OCI-LY7 (cell line): ENCODE data around the gene IMPA2. TPM values are rescaled to one million over a fixed set of nuclear protein-coding genes. Genes with fewer than 3 reads are reported as not detected.
A peak's percentile ranks its signal among the peaks of the same experiment; 100 is the strongest.

Experiments
- BruUV-seq: library from RNA; stranded (reverse); fragments of 400-500 nt; replicated peaks from 2 replicates; lab custom pipeline; 2021; lab: Mats Ljungman, UMichigan
- CTCF ChIA-PET: fragments of 300-600 bp; sonication (Branson Sonifier 250); formaldehyde crosslinking; loops from one replicate; lab custom pipeline; 2022; ENCODE audit warnings: antibody characterized with exemption; ENCODE audit not compliant: unreplicated experiment; lab: Charles Lee
- POLR2A ChIA-PET: fragments of 300-600 bp; sonication (Branson Sonifier 250); formaldehyde crosslinking; loops from one replicate; lab custom pipeline; 2022; ENCODE audit warnings: antibody characterized with exemption; lab: Charles Lee
- DNase-seq: peaks from one replicate; pipeline ENCODE4 v3.0.0-alpha.2; 2015; ENCODE audit warnings: low spot score
- H2AFZ ChIP-seq: fragments of 200-600 bp; sonication (generic), shearing (Covaris generic); 2 replicates; pipeline ENCODE4 v1.6.1; 2014; ENCODE audit warnings: mild to moderate bottlenecking, antibody characterized with exemption, low read length, moderate library complexity
- H3K27ac ChIP-seq: fragments of 200-600 bp; sonication (generic); 2 replicates; pipeline ENCODE4 v1.5.1; 2014; ENCODE audit warnings: mixed run types, low read depth, mild to moderate bottlenecking, moderate library complexity, low read length, inconsistent platforms; ENCODE audit not compliant: poor library complexity, severe bottlenecking
- H3K36me3 ChIP-seq: fragments of 200-600 bp; sonication (generic); 2 replicates; pipeline ENCODE4 v1.6.1; 2014; ENCODE audit warnings: mild to moderate bottlenecking, antibody characterized with exemption, low read length, moderate library complexity, mixed read lengths; ENCODE audit not compliant: insufficient read depth
- H3K4me1 ChIP-seq: fragments of 200-600 bp; sonication (generic); 2 replicates; pipeline ENCODE4 v1.5.1; 2014; ENCODE audit warnings: mild to moderate bottlenecking, low read length; ENCODE audit not compliant: insufficient read depth, poor library complexity, severe bottlenecking
- H3K4me2 ChIP-seq: fragments of 200-600 bp; sonication (generic); 2 replicates; pipeline ENCODE4 v1.6.1; 2014; ENCODE audit warnings: mild to moderate bottlenecking, low read length
- H3K4me3 ChIP-seq: fragments of 200-600 bp; sonication (generic); 2 replicates; pipeline ENCODE4 v1.5.1; 2014; ENCODE audit warnings: mild to moderate bottlenecking, low read depth, low read length; ENCODE audit not compliant: poor library complexity, severe bottlenecking
- H3K79me2 ChIP-seq: fragments of 200-600 bp; sonication (generic); 2 replicates; pipeline ENCODE4 v1.6.1; 2016; ENCODE audit warnings: low read depth, mild to moderate bottlenecking, low read length, moderate library complexity, mixed read lengths; ENCODE audit not compliant: insufficient read depth
- H3K9me2 ChIP-seq: fragments of 200-600 bp; sonication (generic); 2 replicates; pipeline ENCODE4 v1.6.1; 2016; ENCODE audit warnings: mild to moderate bottlenecking, low read length, mixed read lengths; ENCODE audit not compliant: insufficient read depth
- H3K9me3 ChIP-seq: fragments of 200-600 bp; sonication (generic); 2 replicates; pipeline ENCODE4 v1.6.1; 2014; ENCODE audit warnings: mild to moderate bottlenecking, mixed run types, low read length, mixed read lengths
- H4K20me1 ChIP-seq: fragments of 200-600 bp; sonication (generic); 2 replicates; pipeline ENCODE4 v1.6.1; 2014; ENCODE audit warnings: mild to moderate bottlenecking, antibody characterized with exemption, low read length, moderate library complexity, mixed read lengths; ENCODE audit not compliant: insufficient read depth
- EZH2phosphoT487 ChIP-seq: fragments of 200-600 bp; sonication (generic); IDR thresholded peaks from 2 replicates; pipeline ENCODE4 v1.6.1; 2018; ENCODE audit warnings: low read depth, borderline replicate concordance, mild to moderate bottlenecking, mixed run types, antibody characterized with exemption, low read length, moderate library complexity, mixed read lengths
- intact Hi-C: fragments of 100-400 bp; cut with micrococcal nuclease; formaldehyde crosslinking; loops from one replicate; pipeline ENCODE4 v1.10.0; 2022; ENCODE audit not compliant: unreplicated experiment
- total RNA-seq, 2 experiments: library from RNA; depleted of rRNA in 1 of 2; stranded (reverse); fragments of >200 nt in 1 of 2; shearing (Covaris generic) in 1 of 2; gene quantifications; 2 replicates each; pipeline ENCODE4 v1.2.3, GENCODE V29; 2014 to 2022
- TF ChIP-seq, protein P1 (sequence below): fragments of 200-600 bp; sonication (generic); conservative IDR thresholded peaks from 2 replicates; pipeline ENCODE4 v1.5.1; 2014; ENCODE audit warnings: mild to moderate bottlenecking, antibody characterized with exemption, low read length, moderate library complexity, mixed read lengths

Gene IMPA2
- total RNA-seq, 2 experiments from 2014 or later, result 51.9 to 59.0 TPM

- H3K4me2 ChIP-seq, result peak overlapping the region; percentile 71
- H3K9me3 ChIP-seq, result peaks cover 8% of the 10 kb centered on the region; the same call in 1 of the 2 replicates
- TF ChIP-seq EZH2phosphoT487, result no peak
- TF ChIP-seq, protein P1, sequence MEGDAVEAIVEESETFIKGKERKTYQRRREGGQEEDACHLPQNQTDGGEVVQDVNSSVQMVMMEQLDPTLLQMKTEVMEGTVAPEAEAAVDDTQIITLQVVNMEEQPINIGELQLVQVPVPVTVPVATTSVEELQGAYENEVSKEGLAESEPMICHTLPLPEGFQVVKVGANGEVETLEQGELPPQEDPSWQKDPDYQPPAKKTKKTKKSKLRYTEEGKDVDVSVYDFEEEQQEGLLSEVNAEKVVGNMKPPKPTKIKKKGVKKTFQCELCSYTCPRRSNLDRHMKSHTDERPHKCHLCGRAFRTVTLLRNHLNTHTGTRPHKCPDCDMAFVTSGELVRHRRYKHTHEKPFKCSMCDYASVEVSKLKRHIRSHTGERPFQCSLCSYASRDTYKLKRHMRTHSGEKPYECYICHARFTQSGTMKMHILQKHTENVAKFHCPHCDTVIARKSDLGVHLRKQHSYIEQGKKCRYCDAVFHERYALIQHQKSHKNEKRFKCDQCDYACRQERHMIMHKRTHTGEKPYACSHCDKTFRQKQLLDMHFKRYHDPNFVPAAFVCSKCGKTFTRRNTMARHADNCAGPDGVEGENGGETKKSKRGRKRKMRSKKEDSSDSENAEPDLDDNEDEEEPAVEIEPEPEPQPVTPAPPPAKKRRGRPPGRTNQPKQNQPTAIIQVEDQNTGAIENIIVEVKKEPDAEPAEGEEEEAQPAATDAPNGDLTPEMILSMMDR, result no peak
- ChIA-PET POLR2A (interaction anchor here (0.6 to 1.2 kb wide), 2 partner anchors 201 to 896 kb away, joined by 3 to 5 read pairs; no protein-coding TSS in a partner anchor), CTCF (no interaction called here)
- no peaks in the 10 kb centered on the region for H3K9me2 ChIP-seq
- BruUV-seq, result TSS peak; percentile 70
- intact Hi-C loops, result loop anchor here (5.0 to 10.0 kb wide), 3 partner anchors 182 to 324 kb away; partner anchors contain the start of genes AFG3L2 and CHMP1B
- H4K20me1 ChIP-seq, result no peaks in the 10 kb centered on the region
- peak overlapping the region; percentile 82 for H3K27ac ChIP-seq
- peaks cover 60% of the 10 kb centered on the region for H3K4me1 ChIP-seq
- H3K4me3 ChIP-seq, result peak overlapping the region; percentile 16
- H3K36me3 ChIP-seq, result no peaks in the 10 kb centered on the region
- H2AFZ ChIP-seq, result peak overlapping the region; percentile 92
- no peaks in the 10 kb centered on the region for H3K79me2 ChIP-seq
- no peak for DNase-seq
These were observed 71.6 kb downstream of the IMPA2 start for GRCh38 chr18:12052866-12053265.

GRCh38 chr18:12053289-12053688 is 72.0 kb downstream of the IMPA2 start:
- Histone ChIP-seq H3K9me2 (no peaks in the 10 kb centered on the region), H4K20me1 (no peaks in the 10 kb centered on the region), H3K36me3 (no peaks in the 10 kb centered on the region), H2AFZ (peak overlapping the region; percentile 92), H3K79me2 (no peaks in the 10 kb centered on the region), H3K9me3 (peaks cover 8% of the 10 kb centered on the region; the same call in 1 of the 2 replicates), H3K4me3 (peak overlapping the region; percentile 16), H3K4me1 (peaks cover 60% of the 10 kb centered on the region), H3K27ac (peak overlapping the region; percentile 82), H3K4me2 (peak overlapping the region; percentile 71)
- TF ChIP-seq, protein P1, result no peak
- no peak for TF ChIP-seq EZH2phosphoT487
- POLR2A ChIA-PET, result interaction anchor here (0.6 kb wide), 1 partner anchor 86 kb away, joined by 3 read pairs; no protein-coding TSS in a partner anchor
- intact Hi-C loops, result loop anchor here (5.0 to 10.0 kb wide), 3 partner anchors 182 to 324 kb away; partner anchors contain the start of genes AFG3L2 and CHMP1B
- no TSS peak for BruUV-seq
- CTCF ChIA-PET, result no interaction called here
- peak; percentile 74 for DNase-seq
